Activated CD4-positive, CD25-positive, alpha-beta regulatory T cell treated with anti-CD3 and anti-CD28 coated beads, Interleukin-2, amount 50 U/mL, for 16 hours (primary cell): ENCODE data around the gene PGBD4.

ENCODE experiments used
- DNase-seq: peaks from one replicate; pipeline ENCODE4 v3.0.0-alpha.2; 2020; ENCODE audit warnings: low read depth, low spot score

The PGBD4 gene

GRCh38 chr15:34101366-34102174 is at the start of gene PGBD4, which contains the start of gene EMC7:
TSS of gene PGBD4 (plus strand) at chr15:34102083. CDS start at chr15:34102532, 449 bp downstream.
TSS of gene EMC7 (minus strand) at chr15:34101862. CDS start at chr15:34101839, 23 bp downstream.
- peak; percentile 99 for DNase-seq

- DNase-seq: no peak
Measured at GRCh38 chr15:34054081-34054707, 47.7 kb upstream of the PGBD4 start.

GRCh38 chr15:34055868-34056595 is 45.9 kb upstream of the PGBD4 start:
- no peak for DNase-seq

- no peak for DNase-seq
Measured at GRCh38 chr15:34056911-34057310, 45.0 kb upstream of the PGBD4 start.

GRCh38 chr15:34059476-34059875 is 42.4 kb upstream of the PGBD4 start:
- no peak for DNase-seq

- DNase-seq: no peak
Measured at GRCh38 chr15:34059946-34060345, 41.9 kb upstream of the PGBD4 start.

GRCh38 chr15:34064438-34064837 is 37.4 kb upstream of the PGBD4 start:
- no peak for DNase-seq

GRCh38 chr15:34065261-34065660 is 36.6 kb upstream of the PGBD4 start:
- no peak for DNase-seq

GRCh38 chr15:34065941-34066340 is 35.9 kb upstream of the PGBD4 start:
- DNase-seq: no peak

- no peak for DNase-seq
Measured at GRCh38 chr15:34070003-34070402, 31.9 kb upstream of the PGBD4 start.

- no peak for DNase-seq
Measured at GRCh38 chr15:34076785-34077184, 25.1 kb upstream of the PGBD4 start.

GRCh38 chr15:34078900-34079299 is 23.0 kb upstream of the PGBD4 start:
- DNase-seq: no peak

- DNase-seq: no peak
Measured at GRCh38 chr15:34079904-34080303, 22.0 kb upstream of the PGBD4 start.

- no peak for DNase-seq
Measured at GRCh38 chr15:34084086-34084485, 17.8 kb upstream of the PGBD4 start.

GRCh38 chr15:34085746-34086145 is 16.1 kb upstream of the PGBD4 start:
- DNase-seq: no peak

- no peak for DNase-seq
Measured at GRCh38 chr15:34099914-34100313, 2.0 kb upstream of the PGBD4 start.

- DNase-seq: no peak
Measured at GRCh38 chr15:34102175-34102925, 467 bp downstream of the PGBD4 start.

GRCh38 chr15:34106423-34106822 is 4.5 kb downstream of the PGBD4 start:
- DNase-seq: no peak

- no peak for DNase-seq
Measured at GRCh38 chr15:34107315-34107714, 5.4 kb downstream of the PGBD4 start.

- no peak for DNase-seq
Measured at GRCh38 chr15:34109797-34110663, 8.1 kb downstream of the PGBD4 start.

GRCh38 chr15:34111488-34111887 is 9.6 kb downstream of the PGBD4 start:
- DNase-seq: no peak
